AG09319 (cell line): ENCODE data around the gene LIN7B.

ENCODE experiments used
- DNase-seq: peaks from one replicate; pipeline ENCODE4 v3.0.0-alpha.2; 2010; ENCODE audit warnings: low read depth; ENCODE audit errors: extremely low read depth
- CTCF ChIP-seq: IDR thresholded peaks from 2 replicates; pipeline ENCODE4 v1.5.1; 2011; ENCODE audit warnings: low read depth, mild to moderate bottlenecking, inconsistent platforms, low read length, moderate library complexity

Gene LIN7B

GRCh38 chr19:49085020-49085867 lies 28.9 kb upstream of the LIN7B start, which contains the start of gene SNRNP70:
Gene SNRNP70 (plus strand): TSS chr19:49085451. CDS start chr19:49086415, 964 bp downstream.
- TF ChIP-seq CTCF = no peak
- DNase-seq = peak; percentile 100

- TF ChIP-seq CTCF = no peak
- no peak for DNase-seq
Measured at GRCh38 chr19:49085868-49086232, 28.3 kb upstream of the LIN7B start.

- TF ChIP-seq CTCF = no peak
- no peak for DNase-seq
Measured at GRCh38 chr19:49086296-49086695, 27.9 kb upstream of the LIN7B start.

- no peak for TF ChIP-seq CTCF
- no peak for DNase-seq
Measured at GRCh38 chr19:49091391-49092038, 22.7 kb upstream of the LIN7B start.

- DNase-seq = no peak
- no peak for TF ChIP-seq CTCF
Measured at GRCh38 chr19:49092686-49093085, 21.5 kb upstream of the LIN7B start.

- no peak for DNase-seq
- TF ChIP-seq CTCF = no peak
Measured at GRCh38 chr19:49094505-49095482, 19.4 kb upstream of the LIN7B start.
